22Rv1 (cell line): Measurements from ENCODE around the gene ADGRL3.

Source experiments
- ZFX ChIP-seq: fragments of 450-650 bp; IDR thresholded peaks from 2 replicates; pipeline ENCODE4 v1.6.1; 2017; ENCODE audit warnings: antibody characterized with exemption, borderline replicate concordance
- TF ChIP-seq, protein P1 (sequence below): fragments of 450-650 bp; IDR thresholded peaks from 2 replicates; pipeline ENCODE4 v1.5.1; 2017; ENCODE audit warnings: mild to moderate bottlenecking

DNA sequence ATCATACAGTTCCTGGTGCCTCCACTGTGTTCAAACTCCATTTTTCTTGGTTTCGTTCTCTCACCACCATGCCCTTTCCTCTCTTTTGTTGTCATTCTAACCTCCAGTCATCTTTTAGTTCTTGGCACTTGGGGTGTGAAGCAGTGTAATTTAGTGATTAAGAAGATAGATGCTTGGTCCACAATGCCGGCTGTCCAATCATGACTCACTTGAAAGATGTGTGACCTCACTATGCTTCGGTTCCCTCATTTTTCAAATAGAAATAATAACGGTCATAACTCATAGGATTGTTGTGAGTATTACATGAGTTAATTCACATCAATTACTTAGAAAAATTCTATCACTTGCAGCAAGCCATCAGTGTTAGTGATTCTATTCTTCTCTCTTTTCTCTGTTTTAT, 327.8 kb downstream of the ADGRL3 start:
- TF ChIP-seq, protein P1, sequence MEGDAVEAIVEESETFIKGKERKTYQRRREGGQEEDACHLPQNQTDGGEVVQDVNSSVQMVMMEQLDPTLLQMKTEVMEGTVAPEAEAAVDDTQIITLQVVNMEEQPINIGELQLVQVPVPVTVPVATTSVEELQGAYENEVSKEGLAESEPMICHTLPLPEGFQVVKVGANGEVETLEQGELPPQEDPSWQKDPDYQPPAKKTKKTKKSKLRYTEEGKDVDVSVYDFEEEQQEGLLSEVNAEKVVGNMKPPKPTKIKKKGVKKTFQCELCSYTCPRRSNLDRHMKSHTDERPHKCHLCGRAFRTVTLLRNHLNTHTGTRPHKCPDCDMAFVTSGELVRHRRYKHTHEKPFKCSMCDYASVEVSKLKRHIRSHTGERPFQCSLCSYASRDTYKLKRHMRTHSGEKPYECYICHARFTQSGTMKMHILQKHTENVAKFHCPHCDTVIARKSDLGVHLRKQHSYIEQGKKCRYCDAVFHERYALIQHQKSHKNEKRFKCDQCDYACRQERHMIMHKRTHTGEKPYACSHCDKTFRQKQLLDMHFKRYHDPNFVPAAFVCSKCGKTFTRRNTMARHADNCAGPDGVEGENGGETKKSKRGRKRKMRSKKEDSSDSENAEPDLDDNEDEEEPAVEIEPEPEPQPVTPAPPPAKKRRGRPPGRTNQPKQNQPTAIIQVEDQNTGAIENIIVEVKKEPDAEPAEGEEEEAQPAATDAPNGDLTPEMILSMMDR = no peak
- no peak for TF ChIP-seq ZFX
